GM18873 (cell line): ENCODE measurements around the gene RPS15A.
"Not testable (repeated sequence)": the region's sequence is repeated elsewhere in the genome, so short reads cannot be mapped to it uniquely, and the experiment has no call there.

Source experiments
- ATAC-seq: cut with Tn5 transposase; IDR thresholded peaks from one replicate; pipeline ENCODE4 v1.9.1; 2021; ENCODE audit warnings: mild to moderate bottlenecking, moderate library complexity, moderate number of reproducible peaks; ENCODE audit not compliant: unreplicated experiment, low FRiP score

RPS15A gene

GRCh38 chr16:18759598-18760520 is 30.3 kb downstream of the RPS15A start:
- not testable (repeated sequence) for ATAC-seq

- ATAC-seq: not testable (repeated sequence)
Measured at GRCh38 chr16:18757960-18758660, 32.0 kb downstream of the RPS15A start.

GRCh38 chr16:18756639-18757038 is 33.5 kb downstream of the RPS15A start:
- ATAC-seq: not testable (repeated sequence)

- not testable (repeated sequence) for ATAC-seq
Measured at GRCh38 chr16:18742870-18743269, 47.3 kb downstream of the RPS15A start.

- ATAC-seq: not testable (repeated sequence)
Measured at GRCh38 chr16:18740027-18740426, 50.1 kb downstream of the RPS15A start.

GRCh38 chr16:18738768-18739167 is 51.4 kb downstream of the RPS15A start:
- ATAC-seq: not testable (repeated sequence)

- not testable (repeated sequence) for ATAC-seq
Measured at GRCh38 chr16:18734279-18734678, 55.9 kb downstream of the RPS15A start.
